HepG2 (cell line): ENCODE data around the gene GPR107. TPM values are rescaled to one million over a fixed set of nuclear protein-coding genes. Genes with fewer than 3 reads are reported as not detected.

Experiments
- ATAC-seq: fragments of 200-7000 bp; cut with Tn5 transposase; 3 replicates; pipeline ENCODE4 v1.9.1; 2020; ENCODE audit warnings: mild to moderate bottlenecking, moderate library complexity
- BruUV-seq: library from RNA; stranded (reverse); fragments of 400-500 nt; replicated peaks from 2 replicates; lab custom pipeline; 2021; lab: Mats Ljungman, UMichigan
- CTCF ChIA-PET: fragments of 300-600 bp; formaldehyde crosslinking; extraction: SDS; loops from one replicate; lab custom pipeline; 2021; ENCODE audit warnings: low total read pairs, inconsistent platforms, low intra/inter-chr PET ratio; lab: Yijun Ruan, JAX
- POLR2A ChIA-PET: fragments of 350-600 bp; sonication (Branson Sonifier 250); formaldehyde crosslinking; loops from one replicate; lab custom pipeline; 2020; ENCODE audit warnings: antibody characterized with exemption, inconsistent platforms; lab: Yijun Ruan, JAX
- DNase-seq: peaks from one replicate; pipeline ENCODE4 v3.0.0-alpha.2; 2015; ENCODE audit warnings: low spot score
- FAIRE-seq: peaks from 3 replicates; lab custom pipeline; 2011; peaks lifted over from hg19 to GRCh38; lab: Jason Lieb, UNC
- H2AFZ ChIP-seq: one replicate; pipeline ENCODE4 v1.6.1; 2011; ENCODE audit warnings: low read length, inconsistent platforms
- H3K27ac ChIP-seq: fragments of 300-600 bp; 3 replicates; pipeline ENCODE4 v1.8.0; 2011; ENCODE audit warnings: mixed run types, mild to moderate bottlenecking, mixed read lengths, low read length, inconsistent platforms; ENCODE audit not compliant: insufficient read depth; ENCODE audit errors: extremely low read length
- H3K27me3 ChIP-seq, 2 experiments: fragments of 200-600 bp in 1 of 2; 2 replicates in 1 of 2; 3 replicates in 1 of 2; pipeline versions ENCODE4 v1.6.0 to v1.8.0; 2011; ENCODE audit warnings: low read length in 2 of 2, mild to moderate bottlenecking in 2 of 2, moderate library complexity in 2 of 2, inconsistent platforms in 1 of 2; ENCODE audit not compliant: insufficient read depth in 2 of 2, control insufficient read depth in 1 of 2
- H3K36me3 ChIP-seq, 2 experiments: fragments of 200-600 bp in 1 of 2; replicated peaks in 1 of 2; 2 replicates in 1 of 2; 3 replicates in 1 of 2; pipeline versions ENCODE4 v1.5.1 to v1.8.0; 2011; ENCODE audit warnings: low read length in 2 of 2, inconsistent platforms in 1 of 2; ENCODE audit not compliant: insufficient read depth in 2 of 2, control insufficient read depth in 1 of 2
- H3K4me1 ChIP-seq: 2 replicates; pipeline ENCODE4 v1.5.1; 2012; ENCODE audit warnings: low read length, inconsistent platforms; ENCODE audit not compliant: insufficient read depth
- H3K4me2 ChIP-seq: 2 replicates; pipeline ENCODE4 v1.6.0; 2011; ENCODE audit warnings: low read depth, low read length, inconsistent platforms
- H3K4me3 ChIP-seq, 3 experiments: fragments of 200-600 bp in 1 of 3; sonication (generic), shearing (Covaris generic) in 1 of 3; replicated peaks in 1 of 3; 2 replicates each; pipeline ENCODE4 v1.5.1; 2011 to 2016; ENCODE audit warnings: low read length in 3 of 3, inconsistent platforms in 2 of 3, low read depth in 2 of 3, mild to moderate bottlenecking in 2 of 3, control low read depth in 1 of 3, mixed read lengths in 1 of 3; ENCODE audit not compliant: insufficient read depth in 1 of 3
- H3K79me2 ChIP-seq: one replicate; pipeline ENCODE4 v1.6.1; 2011; ENCODE audit warnings: low read length, inconsistent platforms; ENCODE audit not compliant: insufficient read depth
- H3K9ac ChIP-seq: 2 replicates; pipeline ENCODE4 v1.6.0; 2011; ENCODE audit warnings: mild to moderate bottlenecking, low read depth, low read length, inconsistent platforms; ENCODE audit not compliant: insufficient read depth
- H3K9me3 ChIP-seq: 2 replicates; pipeline ENCODE4 v1.5.1; 2012; ENCODE audit warnings: mild to moderate bottlenecking, low read length
- H4K20me1 ChIP-seq: 2 replicates; pipeline ENCODE4 v1.6.0; 2011; ENCODE audit warnings: inconsistent platforms, mild to moderate bottlenecking, low read length, moderate library complexity; ENCODE audit not compliant: insufficient read depth
- ATF1 ChIP-seq: IDR thresholded peaks from 2 replicates; pipeline ENCODE4 v1.6.1; 2016; ENCODE audit warnings: mild to moderate bottlenecking, control low read depth
- CBX2 ChIP-seq, 2 experiments: fragments of 200-600 bp in 1 of 2; sonication (generic); formaldehyde crosslinking in 1 of 2; IDR thresholded peaks; 2 replicates each; pipeline versions ENCODE4 v1.7.0 to v1.8.1; 2018 to 2022; ENCODE audit warnings: low read depth in 2 of 2, low read length in 1 of 2, mild to moderate bottlenecking in 1 of 2, missing genetic modification reagents in 1 of 2
- PHF21A ChIP-seq: sonication (generic); formaldehyde crosslinking; IDR thresholded peaks from 2 replicates; pipeline ENCODE4 v1.5.0; 2020; ENCODE audit warnings: mild to moderate bottlenecking, missing genetic modification reagents
- ZNF224 ChIP-seq: sonication (generic); formaldehyde crosslinking; IDR thresholded peaks from 2 replicates; pipeline ENCODE4 v1.5.0; 2020; ENCODE audit warnings: mild to moderate bottlenecking, missing genetic modification reagents
- ZNF234 ChIP-seq: sonication (generic); formaldehyde crosslinking; conservative IDR thresholded peaks from 2 replicates; pipeline ENCODE4 v1.5.1; 2020; ENCODE audit warnings: mild to moderate bottlenecking, missing genetic modification reagents
- ZNF329 ChIP-seq: sonication (generic); formaldehyde crosslinking; IDR thresholded peaks from 2 replicates; pipeline ENCODE4 v1.9.0; 2021; ENCODE audit warnings: low read depth, mild to moderate bottlenecking, missing genetic modification reagents
- ZNF337 ChIP-seq: sonication (generic); formaldehyde crosslinking; IDR thresholded peaks from 2 replicates; pipeline ENCODE4 v1.5.1; 2020; ENCODE audit warnings: missing genetic modification reagents, low read depth, mild to moderate bottlenecking, borderline replicate concordance
- ZNF468 ChIP-seq: sonication (generic); formaldehyde crosslinking; IDR thresholded peaks from 2 replicates; pipeline ENCODE4 v1.8.0; 2022; ENCODE audit warnings: mild to moderate bottlenecking, moderate library complexity, missing genetic modification reagents
- ZNF550 ChIP-seq: sonication (generic); formaldehyde crosslinking; IDR thresholded peaks from 2 replicates; pipeline ENCODE4 v1.4.0; 2020; ENCODE audit warnings: mild to moderate bottlenecking, missing genetic modification reagents, borderline replicate concordance
- ZNF678 ChIP-seq: sonication (generic); formaldehyde crosslinking; IDR thresholded peaks from 2 replicates; pipeline ENCODE4 v1.4.0; 2020; ENCODE audit warnings: mild to moderate bottlenecking, missing genetic modification reagents
- WGBS: methylation state at CpG from one replicate; pipeline ENCODE4 v1.1.6; 2017; ENCODE audit warnings: low lambda C conversion rate; 5-methylcytosine and 5-hydroxymethylcytosine counted together
- in situ Hi-C: cut with HindIII; loops from 2 replicates; pipeline ENCODE4 v1.10.0; 2017; ENCODE audit warnings: low pct_unique_long_range_greater_than_20kb; ENCODE audit not compliant: extremely low pct_ligation_motif_present
- intact Hi-C: fragments of 100-400 bp; cut with micrococcal nuclease; formaldehyde crosslinking; loops from one replicate; pipeline ENCODE4 v1.10.0; 2022; ENCODE audit not compliant: unreplicated experiment
- polyA plus RNA-seq, 8 experiments: library from polyadenylated mRNA; depleted of rRNA in 3 of 8; stranded (reverse) in 7 of 8; unstranded in 1 of 8; fragments of >200 nt; fragmentation: Illumina TruSeq in 4 of 8; extraction: Trizol in 4 of 8; gene quantifications; 2 replicates each; pipeline versions ENCODE4 v1.2.1 to v1.2.3, GENCODE V29; 2011 to 2016; ENCODE audit warnings: low read depth in 4 of 8, missing spikeins in 1 of 8, mixed read lengths in 1 of 8; ENCODE audit not compliant: insufficient read depth in 1 of 8
- total RNA-seq, 5 experiments: library from RNA; depleted of rRNA; stranded (reverse); fragments of >200 nt; fragmentation: Illumina TruSeq; extraction: Trizol; gene quantifications; 2 replicates each; pipeline ENCODE4 v1.2.3, GENCODE V29; 2016; ENCODE audit warnings: low read depth in 1 of 5
- TF ChIP-seq, protein P1 (sequence below), 2 experiments: sonication (generic) in 1 of 2; formaldehyde crosslinking in 1 of 2; IDR thresholded peaks; 2 replicates each; pipeline versions ENCODE4 v1.4.0 to v1.6.1; 2018 to 2020; ENCODE audit warnings: missing genetic modification reagents in 2 of 2, borderline replicate concordance in 1 of 2, low read depth in 1 of 2, mild to moderate bottlenecking in 1 of 2, missing biosample characterization in 1 of 2
- TF ChIP-seq, protein P2 (sequence below): sonication (generic); formaldehyde crosslinking; IDR thresholded peaks from 2 replicates; pipeline ENCODE4 v1.8.1; 2022; ENCODE audit warnings: low read depth, mild to moderate bottlenecking, missing genetic modification reagents

Gene GPR107
- total and polyA plus RNA-seq, 2 of the 13 experiments (the other 11 are each of a cell fraction or from before 2014, with no cell fraction given) = 22.5 to 24.4 TPM

DNA sequence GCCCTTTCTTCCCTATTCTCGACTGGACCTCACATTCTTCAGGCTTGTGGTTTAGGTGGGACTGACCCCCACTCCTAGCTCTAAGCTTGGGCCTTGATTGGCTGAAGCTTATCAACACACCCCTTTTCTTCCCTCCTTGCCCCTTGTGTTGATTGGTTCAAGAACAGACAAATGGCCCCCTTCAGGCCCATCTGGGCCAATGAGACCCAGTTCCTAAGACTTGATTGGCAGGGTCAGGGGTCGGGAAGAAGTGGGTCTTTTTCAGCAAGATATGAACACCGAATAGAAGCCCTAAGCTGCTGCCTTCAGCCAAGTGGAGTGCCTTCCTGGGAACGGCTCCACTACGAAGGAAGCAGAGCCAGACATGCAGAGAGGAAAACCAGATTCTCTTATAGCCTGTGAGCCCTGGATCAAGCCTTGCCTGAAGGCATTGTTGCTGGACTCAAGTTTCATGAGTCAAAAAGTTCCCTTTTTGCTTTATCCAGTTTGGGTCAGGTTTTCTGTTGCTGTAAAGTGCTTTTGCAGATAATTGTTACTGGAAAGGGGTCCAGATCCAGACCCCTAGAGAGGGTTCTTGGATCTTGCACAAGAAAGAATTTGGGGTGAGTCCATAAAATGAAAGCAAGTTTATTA, 96.1 kb downstream of the GPR107 start:
- Histone ChIP-seq H3K4me3 (no peak overlapping the region), H2AFZ (no peak overlapping the region), H3K9me3 (no peaks in the 10 kb centered on the region), H3K36me3 (no peaks in the 10 kb centered on the region), H3K27me3 (peaks cover 0 to under 1% of the 10 kb centered on the region in 2 experiments; a peak in 1 of 5 replicates), H3K79me2 (no peaks in the 10 kb centered on the region), H3K9ac (no peak overlapping the region), H3K4me1 (peaks cover 2% of the 10 kb centered on the region; the same call in 1 of the 2 replicates), H3K27ac (no peak overlapping the region), H3K4me2 (no peak overlapping the region), H4K20me1 (no peaks in the 10 kb centered on the region)
- ATAC-seq = no peak
- ChIA-PET POLR2A (no interaction called here), CTCF (no interaction called here)
- FAIRE-seq = no peak
- BruUV-seq = no TSS peak
- intact Hi-C loops = no loop called here
- TF ChIP-seq ZNF468 (CRISPR knock-in tag) (no peak), ZNF329 (CRISPR knock-in tag) (peak; percentile 97), ZNF224 (CRISPR knock-in tag) (no peak)
- DNase-seq = no peak
- in situ Hi-C loops = no loop called here
- WGBS = 33% methylated on average over 4 of the region's 5 CpGs

DNA sequence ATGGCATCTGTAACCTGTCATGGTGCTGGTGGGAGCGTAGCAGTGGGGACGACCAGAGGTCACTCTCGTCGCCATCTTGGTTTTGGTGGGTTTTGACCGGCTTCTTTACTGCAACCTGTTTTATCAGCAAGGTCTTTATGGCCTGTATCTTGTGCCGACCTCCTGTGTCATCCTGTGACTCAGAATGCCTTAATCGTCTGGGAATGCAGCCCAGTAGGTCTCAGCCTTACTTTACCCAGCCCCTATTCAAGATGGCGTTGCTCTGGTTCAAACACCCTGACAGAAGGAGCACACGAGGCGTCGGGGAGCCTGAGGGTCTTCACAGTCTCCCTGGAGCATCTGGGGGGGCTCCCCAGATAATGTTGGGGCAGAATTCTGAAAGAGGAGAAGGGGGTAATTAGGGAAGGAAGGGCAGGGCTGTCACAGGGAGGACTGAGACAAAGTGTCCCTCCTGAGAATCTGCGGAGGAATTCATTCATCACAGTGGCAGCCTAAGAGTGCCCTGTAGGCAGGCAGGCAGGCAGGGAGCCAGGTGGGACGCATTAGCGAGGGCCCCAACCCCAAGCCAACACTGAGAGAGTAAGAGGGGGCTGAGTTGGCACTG, 97.2 kb downstream of the GPR107 start:
- ChIA-PET CTCF (interaction anchor here (0.5 kb wide), 1 partner anchor 264 kb away, joined by 3 read pairs; no protein-coding TSS in a partner anchor), POLR2A (no interaction called here)
- ATAC-seq (no peak), FAIRE-seq (no peak), DNase-seq (no peak)
- Histone ChIP-seq H3K79me2 (no peaks in the 10 kb centered on the region), H3K36me3 (no peaks in the 10 kb centered on the region), H2AFZ (no peak overlapping the region), H3K9ac (no peak overlapping the region), H3K27ac (no peak overlapping the region), H3K27me3 (no peaks in the 10 kb centered on the region; a peak in 1 of 5 replicates), H3K4me3 (no peak overlapping the region), H3K4me2 (no peak overlapping the region), H3K9me3 (no peaks in the 10 kb centered on the region), H3K4me1 (no peaks in the 10 kb centered on the region), H4K20me1 (no peaks in the 10 kb centered on the region)
- WGBS = 51% methylated on average over 14 of the region's 14 CpGs
- in situ Hi-C loops = no loop called here
- no TSS peak for BruUV-seq
- intact Hi-C loops = no loop called here
- TF ChIP-seq ZNF550 (CRISPR knock-in tag) (no peak), CBX2 (IDR thresholded peaks at IDR 0.05; ENCODE audit: low read depth, low read length) (no peak), CBX2 (CRISPR knock-in tag; IDR thresholded peaks at IDR 0.05; ENCODE audit: low read depth) (no peak), ZNF337 (CRISPR knock-in tag) (no peak), ZNF678 (CRISPR knock-in tag) (no peak), ZNF234 (CRISPR knock-in tag) (no peak), ATF1 (CRISPR knock-in tag) (no peak), PHF21A (no peak)
- TF ChIP-seq, protein P1, sequence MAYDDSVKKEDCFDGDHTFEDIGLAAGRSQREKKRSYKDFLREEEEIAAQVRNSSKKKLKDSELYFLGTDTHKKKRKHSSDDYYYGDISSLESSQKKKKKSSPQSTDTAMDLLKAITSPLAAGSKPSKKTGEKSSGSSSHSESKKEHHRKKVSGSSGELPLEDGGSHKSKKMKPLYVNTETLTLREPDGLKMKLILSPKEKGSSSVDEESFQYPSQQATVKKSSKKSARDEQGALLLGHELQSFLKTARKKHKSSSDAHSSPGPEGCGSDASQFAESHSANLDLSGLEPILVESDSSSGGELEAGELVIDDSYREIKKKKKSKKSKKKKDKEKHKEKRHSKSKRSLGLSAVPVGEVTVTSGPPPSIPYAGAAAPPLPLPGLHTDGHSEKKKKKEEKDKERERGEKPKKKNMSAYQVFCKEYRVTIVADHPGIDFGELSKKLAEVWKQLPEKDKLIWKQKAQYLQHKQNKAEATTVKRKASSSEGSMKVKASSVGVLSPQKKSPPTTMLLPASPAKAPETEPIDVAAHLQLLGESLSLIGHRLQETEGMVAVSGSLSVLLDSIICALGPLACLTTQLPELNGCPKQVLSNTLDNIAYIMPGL (CRISPR knock-in tag; IDR thresholded peaks at IDR 0.05; ENCODE audit: borderline replicate concordance in 1 of 2, low read depth in 1 of 2) = no peak
- TF ChIP-seq, protein P2, sequence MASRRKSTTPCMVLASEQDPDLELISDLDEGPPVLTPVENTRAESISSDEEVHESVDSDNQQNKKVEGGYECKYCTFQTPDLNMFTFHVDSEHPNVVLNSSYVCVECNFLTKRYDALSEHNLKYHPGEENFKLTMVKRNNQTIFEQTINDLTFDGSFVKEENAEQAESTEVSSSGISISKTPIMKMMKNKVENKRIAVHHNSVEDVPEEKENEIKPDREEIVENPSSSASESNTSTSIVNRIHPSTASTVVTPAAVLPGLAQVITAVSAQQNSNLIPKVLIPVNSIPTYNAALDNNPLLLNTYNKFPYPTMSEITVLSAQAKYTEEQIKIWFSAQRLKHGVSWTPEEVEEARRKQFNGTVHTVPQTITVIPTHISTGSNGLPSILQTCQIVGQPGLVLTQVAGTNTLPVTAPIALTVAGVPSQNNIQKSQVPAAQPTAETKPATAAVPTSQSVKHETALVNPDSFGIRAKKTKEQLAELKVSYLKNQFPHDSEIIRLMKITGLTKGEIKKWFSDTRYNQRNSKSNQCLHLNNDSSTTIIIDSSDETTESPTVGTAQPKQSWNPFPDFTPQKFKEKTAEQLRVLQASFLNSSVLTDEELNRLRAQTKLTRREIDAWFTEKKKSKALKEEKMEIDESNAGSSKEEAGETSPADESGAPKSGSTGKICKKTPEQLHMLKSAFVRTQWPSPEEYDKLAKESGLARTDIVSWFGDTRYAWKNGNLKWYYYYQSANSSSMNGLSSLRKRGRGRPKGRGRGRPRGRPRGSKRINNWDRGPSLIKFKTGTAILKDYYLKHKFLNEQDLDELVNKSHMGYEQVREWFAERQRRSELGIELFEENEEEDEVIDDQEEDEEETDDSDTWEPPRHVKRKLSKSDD (CRISPR knock-in tag) = no peak
